ENCODE data around the gene CELF1.

GRCh38 chr11:47516155-47516554, 36.8 kb downstream of the CELF1 start:
- no peak for TF ChIP-seq CTCF (IDR thresholded peaks at IDR 0.05; ENCODE audit: poor library complexity, severe bottlenecking)
- TF ChIP-seq EP300 (conservative IDR thresholded peaks at IDR 0.05; ENCODE audit: poor library complexity, severe bottlenecking): no peak
- no peak for TF ChIP-seq REST (IDR thresholded peaks at IDR 0.05; ENCODE audit: borderline replicate concordance)
- no peak for TF ChIP-seq RAD21 (conservative IDR thresholded peaks at IDR 0.05)
- TF ChIP-seq TAF1 (IDR thresholded peaks at IDR 0.05; ENCODE audit: low read depth): no peak
- no peak for TF ChIP-seq EZH2 (IDR thresholded peaks at IDR 0.05; ENCODE audit: borderline replicate concordance, insufficient read depth, low read length, poor library complexity, severe bottlenecking)
- TF ChIP-seq MXI1 (conservative IDR thresholded peaks at IDR 0.05; ENCODE audit: poor library complexity, severe bottlenecking): no peak
- no peak for TF ChIP-seq POLR2AphosphoS5 (IDR thresholded peaks at IDR 0.05)
- no peak for TF ChIP-seq SMC3 (conservative IDR thresholded peaks at IDR 0.05; ENCODE audit: poor library complexity)

Measured in neural cell (in vitro differentiated cells).